ENCODE measurements around the gene TBCK.

TBCK gene

GRCh38 chr4:106041294-106042002 lies 274.6 kb downstream of the TBCK start:
- WGBS, 2 donors (ENCODE audit: extremely low coverage in 2 of 2, insufficient read length in 2 of 2, insufficient replicate concordance in 1 of 2) = no CpG with 5 or more reads among the region's 2 CpGs
- no peak for DNase-seq (ENCODE audit: low spot score)

DNA sequence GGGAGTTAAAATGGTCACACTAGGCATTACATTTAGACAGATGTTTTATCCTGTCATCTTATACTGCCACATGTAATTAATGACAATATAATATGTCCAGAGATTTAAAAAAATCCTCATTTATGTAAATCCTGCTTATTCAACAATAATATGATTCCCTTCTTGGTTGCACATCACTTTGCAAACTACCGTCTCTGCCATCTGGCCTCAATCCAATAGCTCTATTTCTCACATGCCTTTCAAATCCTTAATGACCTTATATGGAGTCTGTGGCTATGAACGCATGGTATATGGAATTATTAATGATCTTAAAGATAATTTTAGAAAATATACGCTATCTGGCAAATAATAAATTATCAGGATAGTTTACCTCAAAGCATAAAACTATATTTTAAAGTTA lies 276.2 kb downstream of the TBCK start:
- Histone ChIP-seq H3K4me3 (ENCODE audit: low read length in 2 of 2) (no peak overlapping the region), H3K27me3 (ENCODE audit: control insufficient read depth in 3 of 3, insufficient read depth in 3 of 3, low read depth in 1 of 3, low read length in 3 of 3) (no peaks in the 10 kb centered on the region), H3K23ac (ENCODE audit: low read depth, low read length, poor library complexity) (no peak overlapping the region), H3K18ac (ENCODE audit: low read length) (no peak overlapping the region), H2BK5ac (ENCODE audit: low read length) (no peak overlapping the region), H3K4ac (ENCODE audit: low read length) (no peak overlapping the region), H3K4me1 (ENCODE audit: control insufficient read depth in 2 of 2, insufficient read depth in 1 of 2, low read depth in 1 of 2, low read length in 2 of 2) (no peaks in the 10 kb centered on the region), H4K8ac (ENCODE audit: low read depth, low read length) (no peak overlapping the region), H3K4me2 (ENCODE audit: insufficient read depth, low read length, poor library complexity, severe bottlenecking) (no peak overlapping the region), H3K36me3 (replicated peaks in 1 of 2; ENCODE audit: control insufficient read depth in 2 of 2, insufficient read depth in 2 of 2, low read length in 2 of 2) (no peaks in the 10 kb centered on the region), H2BK12ac (ENCODE audit: low read length) (no peak overlapping the region), H3K79me1 (ENCODE audit: low read depth, low read length) (no peaks in the 10 kb centered on the region), H2BK120ac (ENCODE audit: low read depth, low read length) (no peak overlapping the region), H3K14ac (ENCODE audit: low read length) (no peak overlapping the region), H3K9ac (ENCODE audit: low read depth, low read length, poor library complexity) (no peak overlapping the region), H3K9me3 (replicated peaks in 1 of 2; ENCODE audit: control insufficient read depth in 2 of 2, insufficient read depth in 1 of 2, low read depth in 1 of 2, low read length in 2 of 2) (no peaks in the 10 kb centered on the region), H3K27ac (replicated peaks; ENCODE audit: low read length) (no peak overlapping the region), H2AFZ (ENCODE audit: low read length) (no peak overlapping the region), H2BK15ac (ENCODE audit: low read length) (no peak overlapping the region), H4K91ac (ENCODE audit: low read depth, low read length, poor library complexity) (no peak overlapping the region), H2AK5ac (ENCODE audit: low read depth, low read length) (no peak overlapping the region)
- no CpG with 5 or more reads among the region's 3 CpGs for WGBS, 2 donors (ENCODE audit: extremely low coverage in 2 of 2, insufficient read length in 2 of 2, insufficient replicate concordance in 1 of 2)
- no peak for DNase-seq (ENCODE audit: low spot score)

More at GRCh38 chr4:106041294-106042002, 274.6 kb downstream of the TBCK start:
- H3K4me1 ChIP-seq (ENCODE audit: control insufficient read depth in 2 of 2, insufficient read depth in 1 of 2, low read depth in 1 of 2, low read length in 2 of 2) = no peaks in the 10 kb centered on the region
- no peaks in the 10 kb centered on the region for H3K79me1 ChIP-seq (ENCODE audit: low read depth, low read length)
- no peak overlapping the region for H3K9ac ChIP-seq (ENCODE audit: low read depth, low read length, poor library complexity)
- H3K23ac ChIP-seq (ENCODE audit: low read depth, low read length, poor library complexity) = no peak overlapping the region
- H3K4ac ChIP-seq (ENCODE audit: low read length) = no peak overlapping the region
- no peak overlapping the region for H2BK15ac ChIP-seq (ENCODE audit: low read length)
- H2AFZ ChIP-seq (ENCODE audit: low read length) = no peak overlapping the region
- H2AK5ac ChIP-seq (ENCODE audit: low read depth, low read length) = no peak overlapping the region
- no peaks in the 10 kb centered on the region for H3K9me3 ChIP-seq (replicated peaks in 1 of 2; ENCODE audit: control insufficient read depth in 2 of 2, insufficient read depth in 1 of 2, low read depth in 1 of 2, low read length in 2 of 2)
- no peak overlapping the region for H3K4me2 ChIP-seq (ENCODE audit: insufficient read depth, low read length, poor library complexity, severe bottlenecking)
- H2BK120ac ChIP-seq (ENCODE audit: low read depth, low read length) = no peak overlapping the region
- H3K18ac ChIP-seq (ENCODE audit: low read length) = no peak overlapping the region
- H3K14ac ChIP-seq (ENCODE audit: low read length) = no peak overlapping the region
- no peak overlapping the region for H2BK5ac ChIP-seq (ENCODE audit: low read length)
- H3K4me3 ChIP-seq (ENCODE audit: low read length in 2 of 2) = no peak overlapping the region
- H2BK12ac ChIP-seq (ENCODE audit: low read length) = no peak overlapping the region
- H3K27me3 ChIP-seq (ENCODE audit: control insufficient read depth in 3 of 3, insufficient read depth in 3 of 3, low read depth in 1 of 3, low read length in 3 of 3) = no peaks in the 10 kb centered on the region
- H4K91ac ChIP-seq (ENCODE audit: low read depth, low read length, poor library complexity) = no peak overlapping the region
- no peak overlapping the region for H3K27ac ChIP-seq (replicated peaks; ENCODE audit: low read length)
- peaks cover 0 to 6% of the 10 kb centered on the region in 2 donors for H3K36me3 ChIP-seq (replicated peaks in 1 of 2; ENCODE audit: control insufficient read depth in 2 of 2, insufficient read depth in 2 of 2, low read length in 2 of 2)
- no peak overlapping the region for H4K8ac ChIP-seq (ENCODE audit: low read depth, low read length)

- no peaks in the 10 kb centered on the region for H3K79me1 ChIP-seq (ENCODE audit: low read depth, low read length)
- no CpG with 5 or more reads among the region's 2 CpGs for WGBS, 2 donors (ENCODE audit: extremely low coverage in 2 of 2, insufficient read length in 2 of 2, insufficient replicate concordance in 1 of 2)
- no peak overlapping the region for H3K14ac ChIP-seq (ENCODE audit: low read length)
- no peak overlapping the region for H3K9ac ChIP-seq (ENCODE audit: low read depth, low read length, poor library complexity)
- H3K4me2 ChIP-seq (ENCODE audit: insufficient read depth, low read length, poor library complexity, severe bottlenecking) = no peak overlapping the region
- no peak overlapping the region for H3K23ac ChIP-seq (ENCODE audit: low read depth, low read length, poor library complexity)
- no peak overlapping the region for H2AFZ ChIP-seq (ENCODE audit: low read length)
- H3K18ac ChIP-seq (ENCODE audit: low read length) = no peak overlapping the region
- H2BK5ac ChIP-seq (ENCODE audit: low read length) = no peak overlapping the region
- DNase-seq (ENCODE audit: low spot score) = no peak
- no peaks in the 10 kb centered on the region for H3K36me3 ChIP-seq (replicated peaks in 1 of 2; ENCODE audit: control insufficient read depth in 2 of 2, insufficient read depth in 2 of 2, low read length in 2 of 2)
- H2AK5ac ChIP-seq (ENCODE audit: low read depth, low read length) = no peak overlapping the region
- no peak overlapping the region for H4K8ac ChIP-seq (ENCODE audit: low read depth, low read length)
- no peak overlapping the region for H3K27ac ChIP-seq (replicated peaks; ENCODE audit: low read length)
- H2BK120ac ChIP-seq (ENCODE audit: low read depth, low read length) = no peak overlapping the region
- H4K91ac ChIP-seq (ENCODE audit: low read depth, low read length, poor library complexity) = no peak overlapping the region
- H3K4ac ChIP-seq (ENCODE audit: low read length) = no peak overlapping the region
- H2BK15ac ChIP-seq (ENCODE audit: low read length) = no peak overlapping the region
- no peak overlapping the region for H3K4me3 ChIP-seq (ENCODE audit: low read length in 2 of 2)
- H3K27me3 ChIP-seq (ENCODE audit: control insufficient read depth in 3 of 3, insufficient read depth in 3 of 3, low read depth in 1 of 3, low read length in 3 of 3) = no peaks in the 10 kb centered on the region
- H2BK12ac ChIP-seq (ENCODE audit: low read length) = no peak overlapping the region
- no peaks in the 10 kb centered on the region for H3K9me3 ChIP-seq (replicated peaks in 1 of 2; ENCODE audit: control insufficient read depth in 2 of 2, insufficient read depth in 1 of 2, low read depth in 1 of 2, low read length in 2 of 2)
- no peaks in the 10 kb centered on the region for H3K4me1 ChIP-seq (ENCODE audit: control insufficient read depth in 2 of 2, insufficient read depth in 1 of 2, low read depth in 1 of 2, low read length in 2 of 2)
These were observed 277.1 kb downstream of the TBCK start for GRCh38 chr4:106038908-106039307.

GRCh38 chr4:106038012-106038411 lies 278.0 kb downstream of the TBCK start:
- H3K4me2 ChIP-seq (ENCODE audit: insufficient read depth, low read length, poor library complexity, severe bottlenecking) = no peak overlapping the region
- H3K4ac ChIP-seq (ENCODE audit: low read length) = no peak overlapping the region
- no peak for DNase-seq (ENCODE audit: low spot score)
- H4K8ac ChIP-seq (ENCODE audit: low read depth, low read length) = no peak overlapping the region
- no peak overlapping the region for H2BK120ac ChIP-seq (ENCODE audit: low read depth, low read length)
- H3K27me3 ChIP-seq (ENCODE audit: control insufficient read depth in 3 of 3, insufficient read depth in 3 of 3, low read depth in 1 of 3, low read length in 3 of 3) = no peaks in the 10 kb centered on the region
- no peak overlapping the region for H4K91ac ChIP-seq (ENCODE audit: low read depth, low read length, poor library complexity)
- no peak overlapping the region for H2BK12ac ChIP-seq (ENCODE audit: low read length)
- no peaks in the 10 kb centered on the region for H3K9me3 ChIP-seq (replicated peaks in 1 of 2; ENCODE audit: control insufficient read depth in 2 of 2, insufficient read depth in 1 of 2, low read depth in 1 of 2, low read length in 2 of 2)
- no peaks in the 10 kb centered on the region for H3K4me1 ChIP-seq (ENCODE audit: control insufficient read depth in 2 of 2, insufficient read depth in 1 of 2, low read depth in 1 of 2, low read length in 2 of 2)
- H2BK5ac ChIP-seq (ENCODE audit: low read length) = no peak overlapping the region
- no peaks in the 10 kb centered on the region for H3K79me1 ChIP-seq (ENCODE audit: low read depth, low read length)
- no peak overlapping the region for H3K27ac ChIP-seq (replicated peaks; ENCODE audit: low read length)
- H2AK5ac ChIP-seq (ENCODE audit: low read depth, low read length) = no peak overlapping the region
- H2BK15ac ChIP-seq (ENCODE audit: low read length) = no peak overlapping the region
- H3K23ac ChIP-seq (ENCODE audit: low read depth, low read length, poor library complexity) = no peak overlapping the region
- no CpG with 5 or more reads among the region's 2 CpGs for WGBS, 2 donors (ENCODE audit: extremely low coverage in 2 of 2, insufficient read length in 2 of 2, insufficient replicate concordance in 1 of 2)
- no peak overlapping the region for H3K18ac ChIP-seq (ENCODE audit: low read length)
- H3K14ac ChIP-seq (ENCODE audit: low read length) = no peak overlapping the region
- no peak overlapping the region for H2AFZ ChIP-seq (ENCODE audit: low read length)
- H3K36me3 ChIP-seq (replicated peaks in 1 of 2; ENCODE audit: control insufficient read depth in 2 of 2, insufficient read depth in 2 of 2, low read length in 2 of 2) = no peaks in the 10 kb centered on the region
- no peak overlapping the region for H3K4me3 ChIP-seq (ENCODE audit: low read length in 2 of 2)
- H3K9ac ChIP-seq (ENCODE audit: low read depth, low read length, poor library complexity) = no peak overlapping the region

All from neuronal stem cell (in vitro differentiated cells).